Epithelial cell of esophagus (primary cell): ENCODE results near the gene ACVR2B.

Source experiments
- DNase-seq: peaks from one replicate; pipeline ENCODE4 v3.0.0; 2010; ENCODE audit warnings: low read depth
- H3K4me3 ChIP-seq: 2 replicates; pipeline ENCODE4 v1.5.1; 2011; ENCODE audit warnings: mild to moderate bottlenecking, low read length, control low read depth
- TF ChIP-seq, protein P1 (sequence below): IDR thresholded peaks from 2 replicates; pipeline ENCODE4 v1.5.1; 2011; ENCODE audit warnings: low read depth, mild to moderate bottlenecking, low read length, control low read depth, inconsistent platforms; ENCODE audit not compliant: insufficient read depth; ENCODE audit errors: missing control alignments

Gene ACVR2B

DNA sequence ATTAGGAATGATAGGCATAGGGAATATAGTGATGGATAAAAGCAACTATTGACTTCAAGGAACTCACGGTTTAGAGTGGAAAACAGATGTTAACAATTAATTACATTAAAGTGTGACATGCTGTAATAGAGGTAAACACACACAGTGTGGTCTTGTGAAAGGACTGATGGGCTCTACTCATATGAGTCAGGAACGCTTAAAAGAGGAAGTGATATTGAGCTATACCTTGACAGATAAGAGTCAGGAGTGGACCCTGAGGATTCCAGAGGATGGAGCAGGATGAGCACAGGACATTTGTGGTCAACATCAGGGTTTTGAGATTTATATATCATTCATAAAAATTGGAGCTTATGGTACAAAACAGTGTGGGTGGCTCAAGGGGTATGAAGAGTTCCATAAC, 53.4 kb downstream of the ACVR2B start:
- no peak overlapping the region for H3K4me3 ChIP-seq
- DNase-seq, result no peak
- TF ChIP-seq, protein P1, sequence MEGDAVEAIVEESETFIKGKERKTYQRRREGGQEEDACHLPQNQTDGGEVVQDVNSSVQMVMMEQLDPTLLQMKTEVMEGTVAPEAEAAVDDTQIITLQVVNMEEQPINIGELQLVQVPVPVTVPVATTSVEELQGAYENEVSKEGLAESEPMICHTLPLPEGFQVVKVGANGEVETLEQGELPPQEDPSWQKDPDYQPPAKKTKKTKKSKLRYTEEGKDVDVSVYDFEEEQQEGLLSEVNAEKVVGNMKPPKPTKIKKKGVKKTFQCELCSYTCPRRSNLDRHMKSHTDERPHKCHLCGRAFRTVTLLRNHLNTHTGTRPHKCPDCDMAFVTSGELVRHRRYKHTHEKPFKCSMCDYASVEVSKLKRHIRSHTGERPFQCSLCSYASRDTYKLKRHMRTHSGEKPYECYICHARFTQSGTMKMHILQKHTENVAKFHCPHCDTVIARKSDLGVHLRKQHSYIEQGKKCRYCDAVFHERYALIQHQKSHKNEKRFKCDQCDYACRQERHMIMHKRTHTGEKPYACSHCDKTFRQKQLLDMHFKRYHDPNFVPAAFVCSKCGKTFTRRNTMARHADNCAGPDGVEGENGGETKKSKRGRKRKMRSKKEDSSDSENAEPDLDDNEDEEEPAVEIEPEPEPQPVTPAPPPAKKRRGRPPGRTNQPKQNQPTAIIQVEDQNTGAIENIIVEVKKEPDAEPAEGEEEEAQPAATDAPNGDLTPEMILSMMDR, result no peak

- TF ChIP-seq, protein P1, result no peak
- no peak overlapping the region for H3K4me3 ChIP-seq
- DNase-seq, result no peak
Measured at GRCh38 chr3:38509732-38510131, 56.0 kb downstream of the ACVR2B start.

GRCh38 chr3:38510631-38511030, 56.9 kb downstream of the ACVR2B start:
- peak; percentile 60 for DNase-seq
- TF ChIP-seq, protein P1, result no peak
- H3K4me3 ChIP-seq, result no peak overlapping the region

DNA sequence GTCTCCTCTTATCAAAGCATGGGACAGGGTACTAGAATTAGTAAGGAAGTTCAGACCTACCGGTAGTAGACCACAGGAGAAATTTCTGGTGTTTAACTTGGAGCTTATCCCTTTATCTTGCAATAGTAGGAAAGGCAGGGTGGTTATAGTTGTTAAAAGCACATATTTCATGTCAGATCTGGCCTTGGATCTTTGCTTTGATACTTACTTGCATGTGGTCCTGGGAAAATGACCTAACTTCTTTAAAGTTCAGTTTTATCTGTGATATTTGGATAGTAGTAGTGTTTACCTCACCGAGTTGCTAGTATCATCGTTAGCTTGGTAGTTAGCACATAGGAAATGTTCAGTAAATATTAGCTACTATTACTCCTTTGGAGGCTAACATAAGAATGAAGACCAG, 57.9 kb downstream of the ACVR2B start:
- TF ChIP-seq, protein P1, result no peak
- DNase-seq, result no peak
- no peak overlapping the region for H3K4me3 ChIP-seq

DNA sequence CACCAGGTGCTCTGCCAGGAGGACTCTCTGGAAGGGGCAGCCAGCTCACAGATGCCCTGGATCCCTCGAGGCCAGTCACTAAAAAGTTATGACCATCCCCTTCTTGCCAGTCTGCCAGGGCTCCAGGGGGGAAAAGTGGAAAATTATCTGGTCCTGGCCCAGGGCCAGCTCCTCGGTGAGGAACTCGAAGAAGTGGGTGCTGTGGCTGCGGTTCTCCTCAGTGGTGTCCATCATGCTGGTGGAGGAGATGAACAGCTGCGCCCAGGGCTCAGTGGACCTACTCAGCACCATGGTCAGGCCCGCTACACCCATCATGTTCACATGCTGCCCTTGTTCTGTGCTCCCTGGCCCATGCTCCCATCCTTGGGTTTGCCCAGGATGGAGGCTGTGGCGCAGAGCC, 61.7 kb downstream of the ACVR2B start:
- DNase-seq, result no peak
- TF ChIP-seq, protein P1, result no peak
- H3K4me3 ChIP-seq, result no peak overlapping the region

DNA sequence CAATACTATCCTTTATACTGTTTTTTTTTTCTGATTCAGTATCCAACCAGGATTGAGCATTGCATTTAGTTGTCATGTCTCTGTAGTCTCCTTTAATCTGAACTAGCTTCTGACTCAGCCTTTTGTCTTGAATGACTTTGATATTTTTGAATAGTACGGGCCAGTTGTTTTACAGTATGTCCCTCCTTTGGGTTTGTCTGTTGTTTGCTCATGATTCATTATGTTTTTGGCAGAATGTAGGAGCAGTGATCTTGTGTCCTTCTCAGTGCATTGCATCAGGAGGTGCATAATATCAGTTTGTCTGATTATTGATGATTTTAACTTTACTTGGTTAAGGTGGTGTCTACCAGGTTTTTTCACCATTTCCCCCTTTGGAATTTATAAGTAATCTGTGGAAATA, 63.0 kb downstream of the ACVR2B start:
- DNase-seq, result peak; percentile 36
- TF ChIP-seq, protein P1, result no peak

DNA sequence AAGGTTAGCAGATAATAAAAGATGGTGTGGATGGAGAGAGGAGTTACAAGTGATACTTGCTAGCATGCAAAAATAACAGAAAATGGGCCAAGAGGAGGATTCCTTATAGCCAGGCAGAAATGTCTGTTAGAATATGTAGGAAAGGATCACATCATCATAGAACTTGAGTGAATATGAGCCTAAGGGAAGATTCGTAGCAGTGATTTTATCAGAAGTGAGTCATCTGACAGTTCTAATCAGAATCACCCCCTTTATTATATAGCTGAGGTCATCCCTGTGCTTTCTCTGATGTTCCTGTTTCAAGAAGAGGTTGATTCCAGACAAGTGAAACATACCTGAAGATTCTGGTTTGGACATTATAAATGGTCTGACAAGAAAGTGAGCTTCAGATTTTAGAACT, 65.3 kb downstream of the ACVR2B start:
- H3K4me3 ChIP-seq, result no peak overlapping the region
- TF ChIP-seq, protein P1, result no peak
- peak; percentile 33 for DNase-seq

More for the DNA sequence above, 63.0 kb downstream of the ACVR2B start:
- H3K4me3 ChIP-seq, result no peak overlapping the region
